HG03108 (cell line): ENCODE results near the gene CLDN3.
"Not testable (repeated sequence)": the region's sequence is repeated elsewhere in the genome, so short reads cannot be mapped to it uniquely, and the experiment has no call there.

Experiments used
- ATAC-seq: cut with Tn5 transposase; IDR thresholded peaks from one replicate; pipeline ENCODE4 v1.9.1; 2021; ENCODE audit warnings: moderate library complexity; ENCODE audit not compliant: unreplicated experiment

Gene CLDN3

GRCh38 chr7:73738220-73738611 is 31.9 kb downstream of the CLDN3 start:
- ATAC-seq: no peak

- ATAC-seq: no peak
Measured at GRCh38 chr7:73737491-73738219, 32.4 kb downstream of the CLDN3 start.

GRCh38 chr7:73736885-73737284 is 33.2 kb downstream of the CLDN3 start:
- ATAC-seq: no peak

GRCh38 chr7:73735528-73735905 is 34.6 kb downstream of the CLDN3 start:
- no peak for ATAC-seq

GRCh38 chr7:73734619-73735527 is 35.2 kb downstream of the CLDN3 start:
- peak; percentile 42 for ATAC-seq

- no peak for ATAC-seq
Measured at GRCh38 chr7:73732397-73732796, 37.7 kb downstream of the CLDN3 start.

GRCh38 chr7:73730485-73730884 is 39.6 kb downstream of the CLDN3 start:
- ATAC-seq: no peak

- ATAC-seq: no peak
Measured at GRCh38 chr7:73728551-73728950, 41.5 kb downstream of the CLDN3 start.

- ATAC-seq: no peak
Measured at GRCh38 chr7:73727952-73728351, 42.1 kb downstream of the CLDN3 start.

- ATAC-seq: no peak
Measured at GRCh38 chr7:73726083-73726466, 44.0 kb downstream of the CLDN3 start.

GRCh38 chr7:73723813-73724212 is 46.3 kb downstream of the CLDN3 start:
- no peak for ATAC-seq

GRCh38 chr7:73722785-73723184 is 47.3 kb downstream of the CLDN3 start:
- no peak for ATAC-seq

GRCh38 chr7:73722182-73722581 is 47.9 kb downstream of the CLDN3 start:
- ATAC-seq: not testable (repeated sequence)

- no peak for ATAC-seq
Measured at GRCh38 chr7:73721377-73721817, 48.7 kb downstream of the CLDN3 start.

GRCh38 chr7:73720443-73720842 is 49.6 kb downstream of the CLDN3 start:
- not testable (repeated sequence) for ATAC-seq

- ATAC-seq: no peak
Measured at GRCh38 chr7:73719806-73720169, 50.3 kb downstream of the CLDN3 start.
